ENCODE results near the gene EVL.

Gene EVL

DNA sequence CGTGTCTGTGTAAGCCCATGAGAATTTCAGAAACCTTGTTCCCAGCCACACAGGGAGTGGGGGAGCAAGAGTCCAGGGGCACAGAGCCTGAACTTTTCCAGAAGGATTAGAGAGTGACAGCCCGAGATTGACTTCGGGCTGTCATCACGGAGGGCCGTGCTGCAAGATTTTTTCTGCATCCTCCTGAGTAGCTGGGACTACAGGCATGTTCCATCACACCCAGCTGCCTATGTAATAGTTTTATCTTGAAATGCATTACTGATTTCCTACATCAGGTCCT lies 14.4 kb downstream of the EVL start:
- Histone ChIP-seq H3K4me3 (ENCODE audit: insufficient read depth, low read depth, low read length, poor library complexity, severe bottlenecking) (peak overlapping the region; percentile 39), H3K36me3 (ENCODE audit: control insufficient read depth, insufficient read depth, low read length) (peaks cover 29% of the 10 kb centered on the region), H3K27ac (ENCODE audit: insufficient read depth, low read length, poor library complexity, severe bottlenecking) (peak overlapping the region; percentile 90), H3K4me1 (ENCODE audit: control insufficient read depth, insufficient read depth, low read length, poor library complexity, severe bottlenecking) (peaks cover 96% of the 10 kb centered on the region), H3K9me3 (ENCODE audit: control insufficient read depth, low read length) (no peaks in the 10 kb centered on the region), H3K27me3 (replicated peaks; ENCODE audit: control insufficient read depth, insufficient read depth, low read length, poor library complexity, severe bottlenecking) (no peaks in the 10 kb centered on the region)
- DNase-seq: no peak

- no peak for DNase-seq
- H3K4me3 ChIP-seq (ENCODE audit: insufficient read depth, low read depth, low read length, poor library complexity, severe bottlenecking): no peak overlapping the region
- H3K36me3 ChIP-seq (ENCODE audit: control insufficient read depth, insufficient read depth, low read length): peaks cover 33% of the 10 kb centered on the region
- H3K9me3 ChIP-seq (ENCODE audit: control insufficient read depth, low read length): no peaks in the 10 kb centered on the region
- H3K27me3 ChIP-seq (replicated peaks; ENCODE audit: control insufficient read depth, insufficient read depth, low read length, poor library complexity, severe bottlenecking): no peaks in the 10 kb centered on the region
- H3K4me1 ChIP-seq (ENCODE audit: control insufficient read depth, insufficient read depth, low read length, poor library complexity, severe bottlenecking): peaks cover 96% of the 10 kb centered on the region
- H3K27ac ChIP-seq (ENCODE audit: insufficient read depth, low read length, poor library complexity, severe bottlenecking): peak overlapping the region; percentile 90
Measured at GRCh38 chr14:100080206-100080605, 15.0 kb downstream of the EVL start.

GRCh38 chr14:100081997-100082625 lies 16.9 kb downstream of the EVL start:
- Histone ChIP-seq H3K27me3 (replicated peaks; ENCODE audit: control insufficient read depth, insufficient read depth, low read length, poor library complexity, severe bottlenecking) (no peaks in the 10 kb centered on the region), H3K9me3 (ENCODE audit: control insufficient read depth, low read length) (no peaks in the 10 kb centered on the region), H3K4me1 (ENCODE audit: control insufficient read depth, insufficient read depth, low read length, poor library complexity, severe bottlenecking) (peaks cover 92% of the 10 kb centered on the region), H3K36me3 (ENCODE audit: control insufficient read depth, insufficient read depth, low read length) (peaks cover 39% of the 10 kb centered on the region), H3K27ac (ENCODE audit: insufficient read depth, low read length, poor library complexity, severe bottlenecking) (peak overlapping the region; percentile 90), H3K4me3 (ENCODE audit: insufficient read depth, low read depth, low read length, poor library complexity, severe bottlenecking) (peak overlapping the region; percentile 20)
- DNase-seq: no peak

- H3K4me3 ChIP-seq (ENCODE audit: insufficient read depth, low read depth, low read length, poor library complexity, severe bottlenecking): peak overlapping the region; percentile 23
- peaks cover 92% of the 10 kb centered on the region for H3K4me1 ChIP-seq (ENCODE audit: control insufficient read depth, insufficient read depth, low read length, poor library complexity, severe bottlenecking)
- no peak for DNase-seq
- H3K27ac ChIP-seq (ENCODE audit: insufficient read depth, low read length, poor library complexity, severe bottlenecking): peak overlapping the region; percentile 90
- no peaks in the 10 kb centered on the region for H3K27me3 ChIP-seq (replicated peaks; ENCODE audit: control insufficient read depth, insufficient read depth, low read length, poor library complexity, severe bottlenecking)
- no peaks in the 10 kb centered on the region for H3K9me3 ChIP-seq (ENCODE audit: control insufficient read depth, low read length)
- peaks cover 45% of the 10 kb centered on the region for H3K36me3 ChIP-seq (ENCODE audit: control insufficient read depth, insufficient read depth, low read length)
Measured at GRCh38 chr14:100082723-100083122, 17.5 kb downstream of the EVL start.

DNA sequence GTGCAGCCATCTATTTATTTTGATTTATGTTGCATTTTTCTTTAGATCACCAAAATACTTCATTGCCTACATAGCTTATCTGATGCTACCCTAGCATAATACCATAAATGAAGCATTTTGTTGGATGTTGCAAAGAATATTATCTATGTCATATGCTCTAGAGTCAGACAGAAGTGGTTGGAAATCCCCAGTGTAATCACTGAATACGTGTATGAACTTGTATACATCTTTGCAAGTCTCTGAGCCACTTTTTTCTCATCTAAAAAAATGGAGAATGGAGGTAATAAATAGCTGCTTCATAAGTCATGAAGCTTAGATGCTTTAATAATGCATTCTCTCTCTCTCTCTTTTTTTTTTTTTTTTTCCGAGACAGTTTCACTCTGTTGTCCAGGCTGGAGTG lies 18.5 kb downstream of the EVL start:
- Histone ChIP-seq H3K27ac (ENCODE audit: insufficient read depth, low read length, poor library complexity, severe bottlenecking) (peak overlapping the region; percentile 90), H3K36me3 (ENCODE audit: control insufficient read depth, insufficient read depth, low read length) (peaks cover 55% of the 10 kb centered on the region)

DNA sequence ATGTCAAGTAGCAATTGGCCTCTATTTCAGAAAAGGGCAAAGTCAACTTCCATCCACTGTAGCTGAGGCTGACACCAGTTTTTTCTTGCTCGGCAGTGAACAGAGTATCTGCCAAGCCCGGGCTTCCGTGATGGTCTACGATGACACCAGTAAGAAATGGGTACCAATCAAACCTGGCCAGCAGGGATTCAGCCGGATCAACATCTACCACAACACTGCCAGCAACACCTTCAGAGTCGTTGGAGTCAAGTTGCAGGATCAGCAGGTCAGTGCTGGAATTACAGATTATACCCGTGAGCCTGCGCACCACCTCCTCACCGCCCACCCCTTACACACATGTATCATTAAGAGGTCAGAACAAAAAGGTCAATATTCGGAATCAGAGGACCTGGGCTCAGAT lies 19.4 kb downstream of the EVL start:
- no peaks in the 10 kb centered on the region for H3K27me3 ChIP-seq (replicated peaks; ENCODE audit: control insufficient read depth, insufficient read depth, low read length, poor library complexity, severe bottlenecking)
- H3K27ac ChIP-seq (ENCODE audit: insufficient read depth, low read length, poor library complexity, severe bottlenecking): peak overlapping the region; percentile 61
- H3K36me3 ChIP-seq (ENCODE audit: control insufficient read depth, insufficient read depth, low read length): peaks cover 64% of the 10 kb centered on the region
- no peaks in the 10 kb centered on the region for H3K9me3 ChIP-seq (ENCODE audit: control insufficient read depth, low read length)
- H3K4me3 ChIP-seq (ENCODE audit: insufficient read depth, low read depth, low read length, poor library complexity, severe bottlenecking): no peak overlapping the region
- peaks cover 80% of the 10 kb centered on the region for H3K4me1 ChIP-seq (ENCODE audit: control insufficient read depth, insufficient read depth, low read length, poor library complexity, severe bottlenecking)
- DNase-seq: no peak

More for the DNA sequence above, 18.5 kb downstream of the EVL start:
- H3K9me3 ChIP-seq (ENCODE audit: control insufficient read depth, low read length): no peaks in the 10 kb centered on the region
- no peak overlapping the region for H3K4me3 ChIP-seq (ENCODE audit: insufficient read depth, low read depth, low read length, poor library complexity, severe bottlenecking)
- H3K4me1 ChIP-seq (ENCODE audit: control insufficient read depth, insufficient read depth, low read length, poor library complexity, severe bottlenecking): peaks cover 85% of the 10 kb centered on the region
- H3K27me3 ChIP-seq (replicated peaks; ENCODE audit: control insufficient read depth, insufficient read depth, low read length, poor library complexity, severe bottlenecking): no peaks in the 10 kb centered on the region
- DNase-seq: no peak

DNA sequence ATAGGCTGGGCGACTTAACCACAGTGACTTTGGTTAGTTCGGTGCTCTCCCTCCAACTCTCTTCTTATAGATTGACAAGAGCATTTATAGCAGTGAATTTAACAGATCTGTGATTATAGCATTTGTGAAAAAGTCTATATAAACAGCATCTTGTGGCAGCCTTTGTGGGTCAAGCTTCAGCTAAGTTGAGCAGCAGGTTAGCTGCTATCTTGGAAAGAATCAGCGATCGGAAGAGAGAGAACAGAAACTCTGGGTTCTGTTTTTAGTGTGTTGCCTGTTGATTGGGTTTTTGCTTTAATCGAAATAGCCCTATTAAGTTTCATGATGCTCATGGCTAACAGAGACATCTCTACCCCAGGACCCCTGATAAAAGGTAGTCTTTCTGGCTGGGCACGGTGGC lies 20.2 kb downstream of the EVL start:
- Histone ChIP-seq H3K27me3 (replicated peaks; ENCODE audit: control insufficient read depth, insufficient read depth, low read length, poor library complexity, severe bottlenecking) (no peaks in the 10 kb centered on the region), H3K27ac (ENCODE audit: insufficient read depth, low read length, poor library complexity, severe bottlenecking) (peak overlapping the region; percentile 61), H3K4me1 (ENCODE audit: control insufficient read depth, insufficient read depth, low read length, poor library complexity, severe bottlenecking) (peaks cover 74% of the 10 kb centered on the region), H3K36me3 (ENCODE audit: control insufficient read depth, insufficient read depth, low read length) (peaks cover 67% of the 10 kb centered on the region), H3K9me3 (ENCODE audit: control insufficient read depth, low read length) (no peaks in the 10 kb centered on the region), H3K4me3 (ENCODE audit: insufficient read depth, low read depth, low read length, poor library complexity, severe bottlenecking) (no peak overlapping the region)
- DNase-seq: no peak

DNA sequence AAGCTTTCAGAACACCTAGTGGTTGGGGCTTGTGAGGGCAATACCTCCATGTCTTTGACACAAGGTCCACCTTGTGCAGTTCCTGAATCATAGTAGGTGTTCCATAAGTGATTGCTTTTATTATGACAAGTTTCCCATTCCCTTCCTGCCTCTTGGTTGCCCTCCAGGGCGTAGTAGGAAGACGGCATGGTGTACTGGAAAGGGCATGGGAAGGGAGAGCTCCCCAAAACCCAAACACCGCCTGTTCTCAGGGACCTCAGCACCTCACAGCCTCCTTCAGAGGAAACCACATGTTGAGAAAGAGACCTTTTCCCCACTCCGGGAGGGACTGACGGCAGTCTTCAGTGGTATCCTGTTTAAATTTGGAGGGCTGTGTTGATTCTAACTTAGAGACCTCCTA lies 21.1 kb downstream of the EVL start:
- no peaks in the 10 kb centered on the region for H3K9me3 ChIP-seq (ENCODE audit: control insufficient read depth, low read length)
- no peak overlapping the region for H3K4me3 ChIP-seq (ENCODE audit: insufficient read depth, low read depth, low read length, poor library complexity, severe bottlenecking)
- peaks cover 66% of the 10 kb centered on the region for H3K4me1 ChIP-seq (ENCODE audit: control insufficient read depth, insufficient read depth, low read length, poor library complexity, severe bottlenecking)
- no peaks in the 10 kb centered on the region for H3K27me3 ChIP-seq (replicated peaks; ENCODE audit: control insufficient read depth, insufficient read depth, low read length, poor library complexity, severe bottlenecking)
- H3K36me3 ChIP-seq (ENCODE audit: control insufficient read depth, insufficient read depth, low read length): peaks cover 73% of the 10 kb centered on the region
- peak overlapping the region; percentile 61 for H3K27ac ChIP-seq (ENCODE audit: insufficient read depth, low read length, poor library complexity, severe bottlenecking)
- DNase-seq: no peak

DNA sequence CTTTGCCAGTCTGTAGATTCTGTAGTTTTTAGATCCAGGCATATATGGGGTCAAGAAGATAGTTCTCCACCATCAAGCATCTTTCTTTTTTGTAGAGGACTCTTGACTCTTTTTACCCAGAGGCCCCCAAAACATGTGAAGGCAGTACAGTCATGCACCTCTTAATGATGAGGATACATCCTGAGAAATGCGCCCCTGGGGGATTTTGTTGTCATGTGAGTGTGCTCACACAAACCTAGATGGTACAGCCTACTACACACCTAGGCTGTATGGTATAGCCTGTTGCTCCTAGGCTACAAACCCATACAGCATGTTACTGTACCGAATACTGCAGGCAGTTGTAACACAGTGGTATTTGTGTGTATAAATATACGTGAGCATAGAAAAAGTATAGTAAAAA lies 23.0 kb downstream of the EVL start:
- Histone ChIP-seq H3K27ac (ENCODE audit: insufficient read depth, low read length, poor library complexity, severe bottlenecking) (peak overlapping the region; percentile 61), H3K4me1 (ENCODE audit: control insufficient read depth, insufficient read depth, low read length, poor library complexity, severe bottlenecking) (peaks cover 64% of the 10 kb centered on the region), H3K9me3 (ENCODE audit: control insufficient read depth, low read length) (no peaks in the 10 kb centered on the region), H3K36me3 (ENCODE audit: control insufficient read depth, insufficient read depth, low read length) (peaks cover 72% of the 10 kb centered on the region), H3K27me3 (replicated peaks; ENCODE audit: control insufficient read depth, insufficient read depth, low read length, poor library complexity, severe bottlenecking) (no peaks in the 10 kb centered on the region), H3K4me3 (ENCODE audit: insufficient read depth, low read depth, low read length, poor library complexity, severe bottlenecking) (no peak overlapping the region)
- no peak for DNase-seq

DNA sequence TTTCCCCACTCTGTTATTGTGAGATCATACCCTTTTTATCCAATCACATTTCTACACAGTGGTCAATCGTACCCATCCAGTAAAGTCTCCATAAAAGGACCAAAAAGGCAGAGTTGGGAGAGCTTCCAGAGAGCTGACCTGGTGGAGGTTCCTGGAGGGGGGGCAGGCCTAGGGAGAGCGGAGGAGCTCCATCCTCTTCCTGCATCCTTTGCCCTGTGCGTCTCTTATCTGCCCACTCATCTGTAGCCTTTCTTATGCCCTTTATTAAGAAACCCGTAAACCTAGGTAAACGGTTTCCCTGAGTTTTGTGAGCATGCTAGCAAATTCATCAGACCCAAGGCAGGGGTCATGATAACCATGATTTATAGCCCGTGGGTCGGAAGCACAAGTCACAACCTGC lies 26.2 kb downstream of the EVL start:
- Histone ChIP-seq H3K27me3 (replicated peaks; ENCODE audit: control insufficient read depth, insufficient read depth, low read length, poor library complexity, severe bottlenecking) (no peaks in the 10 kb centered on the region), H3K4me3 (ENCODE audit: insufficient read depth, low read depth, low read length, poor library complexity, severe bottlenecking) (no peak overlapping the region), H3K4me1 (ENCODE audit: control insufficient read depth, insufficient read depth, low read length, poor library complexity, severe bottlenecking) (peaks cover 56% of the 10 kb centered on the region), H3K9me3 (ENCODE audit: control insufficient read depth, low read length) (no peaks in the 10 kb centered on the region), H3K27ac (ENCODE audit: insufficient read depth, low read length, poor library complexity, severe bottlenecking) (peak overlapping the region; percentile 41), H3K36me3 (ENCODE audit: control insufficient read depth, insufficient read depth, low read length) (peaks cover 71% of the 10 kb centered on the region)
- no peak for DNase-seq
